GM21717 (cell line): ENCODE data around the gene PBX1.

ENCODE experiments used
- ATAC-seq: cut with Tn5 transposase; IDR thresholded peaks from one replicate; pipeline ENCODE4 v1.9.1; 2021; ENCODE audit warnings: mild to moderate bottlenecking, moderate library complexity; ENCODE audit not compliant: unreplicated experiment

Gene PBX1

GRCh38 chr1:164846731-164847691 lies 288.0 kb downstream of the PBX1 start:
- no peak for ATAC-seq

GRCh38 chr1:164853146-164853545 lies 294.2 kb downstream of the PBX1 start:
- ATAC-seq, result no peak

- no peak for ATAC-seq
Observed at GRCh38 chr1:164855716-164856329, 296.8 kb downstream of the PBX1 start.

- ATAC-seq, result no peak
Observed at GRCh38 chr1:164856381-164856780, 297.4 kb downstream of the PBX1 start.

- no peak for ATAC-seq
Observed at GRCh38 chr1:164857439-164857838, 298.5 kb downstream of the PBX1 start.

GRCh38 chr1:164858096-164858632 lies 299.2 kb downstream of the PBX1 start:
- ATAC-seq, result no peak

GRCh38 chr1:164861632-164862031 lies 302.6 kb downstream of the PBX1 start:
- ATAC-seq, result no peak

- ATAC-seq, result no peak
Observed at GRCh38 chr1:164863056-164863455, 304.1 kb downstream of the PBX1 start.

GRCh38 chr1:164864161-164864560 lies 305.2 kb downstream of the PBX1 start:
- no peak for ATAC-seq

- ATAC-seq, result no peak
Observed at GRCh38 chr1:164865385-164865784, 306.4 kb downstream of the PBX1 start.

GRCh38 chr1:164867590-164867989 lies 308.6 kb downstream of the PBX1 start:
- no peak for ATAC-seq

GRCh38 chr1:164868990-164869389 lies 310.0 kb downstream of the PBX1 start:
- no peak for ATAC-seq

- ATAC-seq, result no peak
Observed at GRCh38 chr1:164875518-164875917, 316.5 kb downstream of the PBX1 start.

GRCh38 chr1:164876398-164877116 lies 317.6 kb downstream of the PBX1 start:
- ATAC-seq, result no peak

GRCh38 chr1:164880199-164880598 lies 321.2 kb downstream of the PBX1 start:
- no peak for ATAC-seq

GRCh38 chr1:164880644-164881043 lies 321.7 kb downstream of the PBX1 start:
- ATAC-seq, result no peak

GRCh38 chr1:164885311-164885710 lies 326.3 kb downstream of the PBX1 start:
- ATAC-seq, result no peak

- no peak for ATAC-seq
Observed at GRCh38 chr1:164886101-164886500, 327.1 kb downstream of the PBX1 start.

GRCh38 chr1:164891615-164892014 lies 332.6 kb downstream of the PBX1 start:
- ATAC-seq, result no peak

GRCh38 chr1:164895026-164895912 lies 336.3 kb downstream of the PBX1 start:
- ATAC-seq, result no peak
